KOPT-K1 (cell line): ENCODE data around the gene PRR35.

ENCODE experiments used
- H3K27ac ChIP-seq: fragments of 200-600 bp; sonication (generic); 2 replicates; pipeline ENCODE4 v1.5.1; 2016; ENCODE audit warnings: antibody characterized with exemption, mild to moderate bottlenecking, low read depth, low read length; ENCODE audit not compliant: poor library complexity, severe bottlenecking
- H3K36me3 ChIP-seq: fragments of 200-600 bp; sonication (generic); 2 replicates; pipeline ENCODE4 v1.5.1; 2017; ENCODE audit warnings: antibody characterized with exemption, mild to moderate bottlenecking, low read length, moderate library complexity; ENCODE audit not compliant: insufficient read depth
- H3K9me3 ChIP-seq: fragments of 200-600 bp; sonication (generic); 2 replicates; pipeline ENCODE4 v1.5.1; 2017; ENCODE audit warnings: antibody characterized with exemption, low read length, mild to moderate bottlenecking; ENCODE audit not compliant: insufficient read depth, poor library complexity, severe bottlenecking

PRR35 gene

GRCh38 chr16:524274-525040, 35.7 kb upstream of the PRR35 start:
- H3K9me3 ChIP-seq, result no peaks in the 10 kb centered on the region
- peaks cover 29% of the 10 kb centered on the region; the same call in 1 of the 2 replicates for H3K36me3 ChIP-seq
- no peak overlapping the region for H3K27ac ChIP-seq

GRCh38 chr16:525123-525519, 35.1 kb upstream of the PRR35 start:
- Histone ChIP-seq H3K36me3 (peaks cover 29% of the 10 kb centered on the region; the same call in 1 of the 2 replicates), H3K27ac (no peak overlapping the region), H3K9me3 (no peaks in the 10 kb centered on the region)

GRCh38 chr16:525520-526180, 34.5 kb upstream of the PRR35 start:
- H3K9me3 ChIP-seq, result no peaks in the 10 kb centered on the region
- peak overlapping the region; percentile 13 for H3K27ac ChIP-seq
- peaks cover 25% of the 10 kb centered on the region; the same call in 1 of the 2 replicates for H3K36me3 ChIP-seq

- peak overlapping the region; percentile 82 for H3K27ac ChIP-seq
- H3K9me3 ChIP-seq, result no peaks in the 10 kb centered on the region
- H3K36me3 ChIP-seq, result peaks cover 20% of the 10 kb centered on the region; the same call in 1 of the 2 replicates
These were observed 33.8 kb upstream of the PRR35 start for GRCh38 chr16:526181-527014.

- Histone ChIP-seq H3K27ac (peak within 1 kb of the TSS; percentile 82), H3K9me3 (no peaks in the 10 kb centered on the region), H3K36me3 (peaks cover 20% of the 10 kb centered on the region; the same call in 1 of the 2 replicates)
These were observed 32.9 kb upstream of the PRR35 start, which contains the start of gene CAPN15 for GRCh38 chr16:527015-527903. Gene CAPN15 (plus strand): TSS chr16:527712. CDS start chr16:546839, 19,127 bp downstream.

- peaks cover 20% of the 10 kb centered on the region; the same call in 1 of the 2 replicates for H3K36me3 ChIP-seq
- H3K27ac ChIP-seq, result peak overlapping the region; percentile 82
- H3K9me3 ChIP-seq, result no peaks in the 10 kb centered on the region
These were observed 31.8 kb upstream of the PRR35 start for GRCh38 chr16:528111-529011.

GRCh38 chr16:529012-529575, 31.1 kb upstream of the PRR35 start:
- H3K27ac ChIP-seq, result peak overlapping the region; percentile 82
- peaks cover 20% of the 10 kb centered on the region; the same call in 1 of the 2 replicates for H3K36me3 ChIP-seq
- H3K9me3 ChIP-seq, result no peaks in the 10 kb centered on the region

GRCh38 chr16:530111-530817, 29.9 kb upstream of the PRR35 start:
- no peaks in the 10 kb centered on the region for H3K9me3 ChIP-seq
- peaks cover 12% of the 10 kb centered on the region; the same call in 1 of the 2 replicates for H3K36me3 ChIP-seq
- H3K27ac ChIP-seq, result no peak overlapping the region

GRCh38 chr16:531494-532125, 28.6 kb upstream of the PRR35 start:
- H3K36me3 ChIP-seq, result peaks cover 12% of the 10 kb centered on the region; the same call in 1 of the 2 replicates

GRCh38 chr16:533391-534123, 26.6 kb upstream of the PRR35 start:
- H3K9me3 ChIP-seq, result no peaks in the 10 kb centered on the region
- peaks cover 30% of the 10 kb centered on the region; the same call in 1 of the 2 replicates for H3K36me3 ChIP-seq
- no peak overlapping the region for H3K27ac ChIP-seq

More at GRCh38 chr16:531494-532125, 28.6 kb upstream of the PRR35 start:
- no peak overlapping the region for H3K27ac ChIP-seq
- no peaks in the 10 kb centered on the region for H3K9me3 ChIP-seq

- Histone ChIP-seq H3K9me3 (no peaks in the 10 kb centered on the region), H3K27ac (no peak overlapping the region), H3K36me3 (peaks cover 30% of the 10 kb centered on the region; the same call in 1 of the 2 replicates)
These were observed 26.1 kb upstream of the PRR35 start for GRCh38 chr16:534135-534534.
